RWPE1 (cell line): ENCODE data around the gene DSG2.

Experiments
- CTCF ChIA-PET: fragments of 350-600 bp; sonication (Branson Sonifier 250); formaldehyde crosslinking; extraction: SDS; loops from one replicate; lab custom pipeline; 2021; lab: Yijun Ruan, JAX
- POLR2A ChIA-PET: fragments of 400-600 bp; formaldehyde crosslinking; extraction: SDS; loops from one replicate; lab custom pipeline; 2020; ENCODE audit warnings: antibody characterized with exemption; ENCODE audit not compliant: low non-redundant PET; lab: Yijun Ruan, JAX
- DNase-seq: peaks from one replicate; pipeline ENCODE4 v3.0.0; 2012; ENCODE audit warnings: low spot score
- H3K27ac ChIP-seq: fragments of 450-650 bp; 2 replicates; pipeline ENCODE4 v1.5.1; 2017
- TF ChIP-seq, protein P1 (sequence below): fragments of 450-650 bp; conservative IDR thresholded peaks from 2 replicates; pipeline ENCODE4 v1.5.1; 2017; ENCODE audit warnings: low read depth, mild to moderate bottlenecking

Gene DSG2

DNA sequence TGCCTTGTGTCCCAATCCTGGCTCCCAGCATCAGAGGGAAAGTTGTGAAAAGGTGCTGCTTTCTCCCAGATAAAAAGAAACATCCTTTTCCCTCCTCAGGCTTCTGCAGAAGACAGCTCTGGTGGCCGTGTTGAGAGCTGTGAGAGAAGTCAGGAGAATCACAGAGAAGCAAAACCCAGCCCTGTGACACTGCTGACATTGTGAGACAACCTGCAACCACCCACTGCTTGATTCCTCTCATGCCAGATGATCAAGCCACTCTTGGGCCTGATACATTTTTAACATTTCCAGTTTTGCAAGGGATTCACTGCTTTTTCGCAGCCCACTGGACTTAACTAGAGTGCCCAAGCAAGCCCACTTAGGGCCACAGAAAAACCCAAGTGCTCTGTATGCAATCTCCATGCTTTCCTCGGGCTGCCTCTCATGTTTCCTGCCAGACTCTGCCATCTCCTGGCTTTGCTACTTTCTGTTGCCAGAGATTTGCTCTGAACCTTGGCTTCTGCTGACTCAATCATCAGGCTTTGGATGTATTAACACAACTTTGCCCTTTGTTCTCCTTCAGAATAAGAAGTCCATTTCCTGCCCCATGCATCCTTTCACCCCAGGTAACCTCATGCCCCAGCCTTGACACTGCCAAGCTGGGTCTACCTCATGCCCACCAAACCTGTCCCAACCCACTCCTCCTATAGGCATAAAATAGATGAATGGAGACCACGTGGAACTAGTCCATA is 68.8 kb downstream of the DSG2 start:
- CTCF ChIA-PET, result no interaction called here
- POLR2A ChIA-PET, result no interaction called here

DNA sequence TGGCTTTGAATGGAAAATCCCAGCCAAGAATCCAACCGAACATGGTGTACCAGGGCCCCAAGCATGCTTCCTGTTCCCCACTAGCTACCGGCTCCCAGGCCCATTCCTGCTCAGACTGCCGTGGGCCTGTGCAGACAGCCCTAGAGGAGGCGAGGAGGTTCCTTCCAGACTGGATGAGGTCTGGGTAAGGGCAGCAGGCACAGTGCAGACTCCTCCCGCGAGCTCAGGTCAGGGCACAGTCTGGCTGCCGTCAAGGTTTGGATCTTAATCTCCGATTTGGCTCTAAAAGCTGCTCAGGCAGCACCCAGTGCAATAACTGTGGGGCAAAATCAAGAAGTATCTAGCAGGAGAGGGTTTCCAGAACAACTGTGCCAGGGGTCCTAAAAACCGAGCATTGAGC is 74.4 kb downstream of the DSG2 start:
- H3K27ac ChIP-seq, result no peak overlapping the region
- POLR2A ChIA-PET, result no interaction called here
- CTCF ChIA-PET, result no interaction called here
- TF ChIP-seq, protein P1, sequence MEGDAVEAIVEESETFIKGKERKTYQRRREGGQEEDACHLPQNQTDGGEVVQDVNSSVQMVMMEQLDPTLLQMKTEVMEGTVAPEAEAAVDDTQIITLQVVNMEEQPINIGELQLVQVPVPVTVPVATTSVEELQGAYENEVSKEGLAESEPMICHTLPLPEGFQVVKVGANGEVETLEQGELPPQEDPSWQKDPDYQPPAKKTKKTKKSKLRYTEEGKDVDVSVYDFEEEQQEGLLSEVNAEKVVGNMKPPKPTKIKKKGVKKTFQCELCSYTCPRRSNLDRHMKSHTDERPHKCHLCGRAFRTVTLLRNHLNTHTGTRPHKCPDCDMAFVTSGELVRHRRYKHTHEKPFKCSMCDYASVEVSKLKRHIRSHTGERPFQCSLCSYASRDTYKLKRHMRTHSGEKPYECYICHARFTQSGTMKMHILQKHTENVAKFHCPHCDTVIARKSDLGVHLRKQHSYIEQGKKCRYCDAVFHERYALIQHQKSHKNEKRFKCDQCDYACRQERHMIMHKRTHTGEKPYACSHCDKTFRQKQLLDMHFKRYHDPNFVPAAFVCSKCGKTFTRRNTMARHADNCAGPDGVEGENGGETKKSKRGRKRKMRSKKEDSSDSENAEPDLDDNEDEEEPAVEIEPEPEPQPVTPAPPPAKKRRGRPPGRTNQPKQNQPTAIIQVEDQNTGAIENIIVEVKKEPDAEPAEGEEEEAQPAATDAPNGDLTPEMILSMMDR, result no peak
- DNase-seq, result no peak

More for the DNA sequence above, 68.8 kb downstream of the DSG2 start:
- TF ChIP-seq, protein P1, result no peak
- no peak for DNase-seq
- no peak overlapping the region for H3K27ac ChIP-seq

DNA sequence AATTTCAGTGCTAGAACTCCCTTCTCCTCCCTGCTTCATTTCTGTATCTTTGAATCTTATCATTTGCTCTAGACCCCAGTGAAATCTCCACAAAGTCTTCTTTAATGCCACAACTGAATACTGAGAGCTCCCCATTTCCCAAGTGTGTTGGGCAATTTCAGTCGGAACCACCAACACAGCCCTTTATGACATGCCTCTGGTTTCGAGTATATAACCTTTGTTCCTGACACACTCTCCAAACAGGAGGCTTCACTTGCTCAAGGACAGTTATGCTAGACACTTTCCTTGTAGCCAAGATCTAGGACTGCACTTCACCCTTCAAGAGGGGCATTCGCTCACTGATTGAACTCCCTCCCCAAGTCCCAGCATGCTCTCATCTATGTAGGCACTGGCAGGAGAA is 75.1 kb downstream of the DSG2 start:
- no peak for DNase-seq
- TF ChIP-seq, protein P1, result no peak
- H3K27ac ChIP-seq, result no peak overlapping the region
- ChIA-PET POLR2A (no interaction called here), CTCF (no interaction called here)

DNA sequence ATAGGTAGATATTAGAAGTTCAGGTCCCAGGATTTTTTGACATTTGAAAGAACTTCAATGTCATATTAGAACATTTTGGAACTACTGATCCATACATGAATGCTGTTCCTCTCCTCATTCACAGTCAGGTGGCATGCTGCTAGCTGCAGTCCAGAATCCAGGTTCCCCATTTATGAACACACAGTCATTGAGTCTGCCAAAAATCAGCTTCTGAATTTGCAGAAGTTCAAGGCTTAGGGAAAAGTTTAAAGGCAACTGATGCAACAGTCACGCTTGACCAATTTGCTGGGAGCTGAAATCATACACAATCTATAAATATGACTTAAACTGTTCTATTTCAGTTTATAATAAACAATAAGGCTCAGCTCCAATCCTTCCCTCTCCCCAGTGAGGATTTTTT is 76.4 kb downstream of the DSG2 start:
- ChIA-PET POLR2A (no interaction called here), CTCF (no interaction called here)
- TF ChIP-seq, protein P1, result no peak
- H3K27ac ChIP-seq, result no peak overlapping the region
- no peak for DNase-seq

DNA sequence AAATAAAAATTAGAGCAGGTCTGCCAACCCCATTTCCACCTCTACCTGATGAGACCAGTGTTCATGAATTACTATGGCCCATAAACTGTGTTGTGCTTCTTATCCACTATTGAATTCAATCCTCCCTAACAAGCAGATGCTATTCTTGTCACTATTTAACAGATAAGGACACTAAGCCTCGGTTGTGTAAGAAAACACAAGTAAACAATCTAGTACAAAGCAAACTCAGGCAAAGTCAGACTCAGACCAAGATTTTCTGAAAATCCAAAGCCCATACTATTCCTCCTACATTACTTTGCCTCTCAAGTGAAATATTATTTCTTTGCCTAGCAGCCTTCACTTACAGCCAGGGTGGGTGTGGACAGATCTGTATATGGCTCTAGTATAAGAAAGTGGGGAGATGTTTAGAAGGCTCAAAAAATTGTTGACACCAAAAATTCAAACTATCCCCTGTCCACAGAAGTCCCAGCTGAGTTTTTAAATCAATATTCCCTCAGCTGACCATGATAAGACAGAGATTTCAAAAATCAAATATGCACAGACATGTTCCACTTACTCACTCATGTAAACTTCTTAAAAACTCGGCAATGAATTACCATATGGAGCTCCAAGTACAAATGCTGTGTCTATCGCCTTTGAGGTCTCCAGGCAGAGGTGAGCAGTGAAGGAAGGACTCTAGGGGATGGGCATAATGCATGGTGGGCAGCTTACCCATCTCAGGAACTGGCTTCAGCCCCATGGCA is 77.7 kb downstream of the DSG2 start:
- no peak for DNase-seq
- ChIA-PET CTCF (no interaction called here), POLR2A (no interaction called here)
- H3K27ac ChIP-seq, result no peak overlapping the region
- TF ChIP-seq, protein P1, result no peak

DNA sequence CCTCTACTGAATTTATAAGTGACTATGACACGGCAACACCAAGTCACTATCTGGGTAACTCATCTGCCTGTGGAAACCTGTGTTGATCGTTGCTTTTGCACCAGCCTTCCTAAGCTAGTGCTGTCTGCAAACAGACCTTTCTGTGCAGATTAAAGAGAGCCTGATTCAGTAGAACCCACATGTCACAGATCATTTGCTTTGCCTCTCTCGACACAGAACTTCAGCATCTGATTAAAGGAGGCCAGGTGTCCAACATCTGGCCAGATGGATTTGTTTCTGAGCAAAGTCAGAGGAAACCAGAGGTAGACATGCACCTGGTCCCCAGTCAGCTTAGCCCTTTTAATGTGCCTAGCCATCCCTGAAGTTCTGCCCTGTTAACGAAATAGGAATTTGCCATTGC is 78.7 kb downstream of the DSG2 start:
- no peak for DNase-seq
- TF ChIP-seq, protein P1, result no peak
- ChIA-PET CTCF (no interaction called here), POLR2A (no interaction called here)
- no peak overlapping the region for H3K27ac ChIP-seq
